GM12891 (cell line): Measurements from ENCODE around the gene PCARE.

Experiments used
- PAX5 ChIP-seq: IDR thresholded peaks from 2 replicates; pipeline ENCODE4 v1.6.1; 2011; ENCODE audit warnings: low read length, moderate library complexity, mild to moderate bottlenecking; ENCODE audit not compliant: insufficient read depth, severe bottlenecking
- POLR2A ChIP-seq: IDR thresholded peaks from 2 replicates; pipeline ENCODE4 v1.6.1; 2011; ENCODE audit warnings: low read depth, low read length, control low read depth
- POLR2AphosphoS5 ChIP-seq: IDR thresholded peaks from 2 replicates; pipeline ENCODE4 v1.6.1; 2011; ENCODE audit warnings: low read depth, low read length, control low read depth
- POU2F2 ChIP-seq: IDR thresholded peaks from 2 replicates; pipeline ENCODE4 v1.6.1; 2011; ENCODE audit warnings: low read depth, mild to moderate bottlenecking, control low read depth, low read length, moderate library complexity
- SPI1 ChIP-seq: IDR thresholded peaks from 2 replicates; pipeline ENCODE4 v1.6.1; 2011; ENCODE audit warnings: low read depth, low read length, control low read depth
- TAF1 ChIP-seq: IDR thresholded peaks from 2 replicates; pipeline ENCODE4 v1.6.1; 2011; ENCODE audit warnings: low read depth, low read length, control low read depth

DNA sequence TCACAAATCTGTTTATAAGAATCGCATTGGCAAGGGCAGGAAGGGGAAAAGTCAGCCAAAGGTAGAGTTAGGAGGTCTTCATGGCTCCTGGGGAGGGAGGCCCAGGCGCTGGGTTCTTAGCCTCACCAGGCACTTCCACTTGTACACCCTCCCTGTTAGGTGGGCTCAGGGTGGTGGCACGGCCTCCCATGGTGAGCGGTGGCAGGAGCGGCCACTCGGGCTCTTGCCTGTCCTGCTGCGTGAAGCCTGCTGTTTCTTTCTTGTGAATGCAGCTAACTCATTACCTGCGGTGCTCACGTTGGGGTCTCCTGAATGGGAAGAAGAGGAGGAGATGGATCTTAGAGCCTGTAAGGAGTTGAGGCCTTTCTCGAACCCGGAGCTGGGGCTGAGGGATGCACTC is 52.4 kb downstream of the PCARE start:
- no peak for TF ChIP-seq POLR2A
- no peak for TF ChIP-seq POLR2AphosphoS5
- no peak for TF ChIP-seq TAF1
- TF ChIP-seq SPI1: no peak
- no peak for TF ChIP-seq PAX5
- no peak for TF ChIP-seq POU2F2
